CD4-positive, CD25-positive, alpha-beta regulatory T cell (primary cell): ENCODE data around the gene ANKRD36. TPM values are rescaled to one million over a fixed set of nuclear protein-coding genes. Genes with fewer than 3 reads are reported as not detected.
"Not testable (repeated sequence)": the region's sequence is repeated elsewhere in the genome, so short reads cannot be mapped to it uniquely, and the experiment has no call there.

Source experiments
- ATAC-seq, 2 donors: fragments of 150-1000 bp; cut with Tn5 transposase; one replicate each; pipeline ENCODE4 v1.10.0; 2021; ENCODE audit warnings: low read depth in 2 of 2, moderate number of reproducible peaks in 2 of 2, moderate library complexity in 1 of 2
- DNase-seq, 3 donors: peaks; one replicate each; pipeline versions ENCODE4 v3.0.0 to v3.0.0-alpha.2; 2012 to 2022; ENCODE audit warnings: mixed read lengths in 1 of 3
- H3K27ac ChIP-seq: one replicate; pipeline ENCODE4 v1.7.0; 2013; ENCODE audit warnings: mild to moderate bottlenecking, low read length; ENCODE audit not compliant: insufficient read depth, poor library complexity, severe bottlenecking
- H3K27me3 ChIP-seq: one replicate; pipeline ENCODE4 v1.7.0; 2013; ENCODE audit warnings: low read length; ENCODE audit not compliant: control insufficient read depth, insufficient read depth
- H3K36me3 ChIP-seq: one replicate; pipeline ENCODE4 v1.7.0; 2013; ENCODE audit warnings: mild to moderate bottlenecking, low read length, moderate library complexity; ENCODE audit not compliant: control insufficient read depth, insufficient read depth
- H3K4me1 ChIP-seq: 2 replicates; pipeline ENCODE4 v1.7.0; 2013; ENCODE audit warnings: mild to moderate bottlenecking, low read length; ENCODE audit not compliant: insufficient read depth, control insufficient read depth, poor library complexity, severe bottlenecking
- H3K4me3 ChIP-seq: one replicate; pipeline ENCODE4 v1.7.0; 2013; ENCODE audit warnings: low read depth, mild to moderate bottlenecking, low read length, moderate library complexity
- H3K9me3 ChIP-seq, 2 experiments: 1 replicate in 1 of 2; 2 replicates in 1 of 2; pipeline ENCODE4 v1.7.0; 2013; ENCODE audit warnings: low read length in 2 of 2, mild to moderate bottlenecking in 1 of 2, moderate library complexity in 1 of 2; ENCODE audit not compliant: control insufficient read depth in 2 of 2
- H3K27ac Mint-ChIP-seq, 3 donors: one replicate each; pipeline ENCODE4 v1.8.0; 2020 to 2022; ENCODE audit warnings: mild to moderate bottlenecking in 3 of 3, mixed read lengths in 3 of 3, moderate library complexity in 2 of 3
- H3K27me3 Mint-ChIP-seq: one replicate; pipeline ENCODE4 v1.8.0; 2022; ENCODE audit warnings: mild to moderate bottlenecking, mixed read lengths
- H3K36me3 Mint-ChIP-seq: one replicate; pipeline ENCODE4 v1.8.0; 2020; ENCODE audit warnings: mixed read lengths
- H3K4me1 Mint-ChIP-seq, 4 donors: one replicate each; pipeline ENCODE4 v1.8.0; 2020 to 2022; ENCODE audit warnings: mixed read lengths in 4 of 4, mild to moderate bottlenecking in 1 of 4
- H3K4me3 Mint-ChIP-seq, 4 donors: one replicate each; pipeline ENCODE4 v1.8.0; 2020 to 2022; ENCODE audit warnings: mild to moderate bottlenecking in 4 of 4, mixed read lengths in 4 of 4, moderate library complexity in 3 of 4
- H3K9me3 Mint-ChIP-seq, 7 donors: one replicate each; pipeline ENCODE4 v1.8.0; 2020 to 2022; ENCODE audit warnings: mixed read lengths in 7 of 7, mild to moderate bottlenecking in 3 of 7, moderate library complexity in 2 of 7
- polyA plus RNA-seq, 4 donors: library from polyadenylated mRNA; unstranded; fragments of 300-500 nt; fragmentation: Illumina TruSeq; gene quantifications; one replicate each; pipeline ENCODE4 v1.2.3, GENCODE V29; 2021
- total RNA-seq: library from RNA; stranded (reverse); gene quantifications from one replicate; pipeline ENCODE4 v1.2.3, GENCODE V29; 2022

ANKRD36 gene
- total and polyA plus RNA-seq, 5 donors from 2014 or later, result 5.1 to 85.2 (median 8.0) TPM

GRCh38 chr2:97129090-97129489, 16.1 kb downstream of the ANKRD36 start:
- H3K4me1 ChIP-seq, H3K27ac ChIP-seq, H3K36me3 ChIP-seq, DNase-seq, ATAC-seq, H3K9me3 Mint-ChIP-seq, H3K4me3 Mint-ChIP-seq, H3K27me3 ChIP-seq, H3K27me3 Mint-ChIP-seq, H3K4me3 ChIP-seq, H3K27ac Mint-ChIP-seq, H3K9me3 ChIP-seq: not testable (repeated sequence)
- peaks cover 24% of the 10 kb centered on the region for H3K36me3 Mint-ChIP-seq
- peaks cover 0 to 11% (median 7%) of the 10 kb centered on the region in 4 donors for H3K4me1 Mint-ChIP-seq

DNA sequence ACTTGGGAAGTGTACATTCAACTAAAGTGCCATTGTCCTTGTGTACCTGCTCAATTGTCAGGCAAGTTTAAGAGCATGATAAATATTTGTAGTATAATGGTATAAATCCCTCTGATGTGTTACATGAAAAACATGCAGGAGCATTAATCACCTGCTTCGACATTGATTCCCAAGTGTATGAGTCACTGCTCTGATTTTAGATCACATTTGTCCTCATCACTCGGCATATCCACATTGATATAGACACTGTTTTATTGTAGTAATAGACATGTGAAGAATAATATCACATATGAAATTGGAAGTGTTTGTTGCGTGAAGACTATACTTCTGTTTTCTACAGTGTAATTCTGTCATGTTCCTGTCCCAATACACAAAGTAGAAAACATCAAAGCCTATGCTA, 31.1 kb downstream of the ANKRD36 start:
- peaks cover 20% of the 10 kb centered on the region for H3K36me3 ChIP-seq
- not testable (repeated sequence) for H3K27ac ChIP-seq, DNase-seq, H3K27ac Mint-ChIP-seq, H3K4me3 ChIP-seq, H3K4me3 Mint-ChIP-seq, H3K27me3 Mint-ChIP-seq, H3K27me3 ChIP-seq, H3K9me3 ChIP-seq, ATAC-seq, H3K4me1 ChIP-seq, H3K9me3 Mint-ChIP-seq
- H3K4me1 Mint-ChIP-seq, result peaks cover 0 to 14% (median 3%) of the 10 kb centered on the region in 4 donors
- H3K36me3 Mint-ChIP-seq, result peaks cover 19% of the 10 kb centered on the region

- peaks cover 46% of the 10 kb centered on the region for H3K36me3 Mint-ChIP-seq
- not testable (repeated sequence) for H3K4me1 Mint-ChIP-seq
These were observed 53.6 kb downstream of the ANKRD36 start for GRCh38 chr2:97166548-97166947.

DNA sequence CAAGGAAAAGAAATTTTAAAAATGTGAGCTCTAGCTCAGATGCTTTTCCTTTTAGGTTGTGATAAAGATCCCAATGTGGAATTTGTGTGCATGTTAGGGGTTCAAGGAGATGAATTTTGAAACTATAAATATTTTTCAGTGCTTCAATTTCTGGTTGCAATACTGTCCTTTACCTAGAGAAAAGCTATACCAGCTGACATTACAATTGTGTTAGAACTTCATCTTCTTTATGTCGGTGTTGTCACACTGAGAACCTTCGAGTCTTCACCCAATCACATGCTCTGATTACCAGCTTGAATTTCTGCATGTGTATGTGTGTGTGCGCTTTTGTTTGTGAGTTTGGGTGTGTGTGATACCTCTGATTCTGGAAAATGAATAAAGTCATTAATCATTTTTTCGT, 55.0 kb downstream of the ANKRD36 start:
- ATAC-seq, H3K4me3 ChIP-seq, H3K4me1 Mint-ChIP-seq, DNase-seq, H3K4me1 ChIP-seq, H3K4me3 Mint-ChIP-seq, H3K27ac Mint-ChIP-seq, H3K27me3 Mint-ChIP-seq, H3K27ac ChIP-seq, H3K27me3 ChIP-seq, H3K9me3 ChIP-seq: not testable (repeated sequence)
- peaks cover 2 to 10% (median 5%) of the 10 kb centered on the region in 7 donors for H3K9me3 Mint-ChIP-seq
- H3K36me3 Mint-ChIP-seq, result peaks cover 50% of the 10 kb centered on the region
- peaks cover 13% of the 10 kb centered on the region for H3K36me3 ChIP-seq

More at GRCh38 chr2:97166548-97166947, 53.6 kb downstream of the ANKRD36 start:
- not testable (repeated sequence) for H3K27ac ChIP-seq, H3K27me3 Mint-ChIP-seq, H3K27ac Mint-ChIP-seq, H3K9me3 ChIP-seq, ATAC-seq, H3K4me3 ChIP-seq, DNase-seq, H3K4me3 Mint-ChIP-seq, H3K4me1 ChIP-seq, H3K27me3 ChIP-seq
- H3K36me3 ChIP-seq, result peaks cover 13% of the 10 kb centered on the region
- H3K9me3 Mint-ChIP-seq, result peaks cover 2 to 10% (median 5%) of the 10 kb centered on the region in 7 donors

DNA sequence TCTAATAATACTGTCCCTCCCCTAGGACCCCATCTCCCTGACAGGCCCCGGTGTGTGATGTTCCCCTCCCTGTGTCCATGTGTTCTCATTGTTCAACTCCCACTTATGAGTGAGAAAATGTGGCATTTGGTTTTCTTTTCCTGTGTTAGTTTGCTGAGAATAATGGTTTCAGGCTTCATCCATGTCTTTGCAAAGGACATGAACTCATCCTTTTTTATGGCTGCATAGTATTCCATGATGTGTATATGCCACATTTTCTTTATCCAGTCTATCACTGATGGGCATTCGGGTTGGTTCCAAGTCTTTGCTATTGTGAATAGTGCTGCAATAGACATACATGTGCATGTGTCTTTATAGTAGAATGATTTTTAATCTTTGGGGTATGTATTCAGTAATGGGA, 55.6 kb downstream of the ANKRD36 start:
- not testable (repeated sequence) for ATAC-seq, H3K27me3 ChIP-seq, H3K36me3 ChIP-seq, H3K4me3 ChIP-seq, H3K9me3 ChIP-seq, H3K4me1 Mint-ChIP-seq, H3K4me1 ChIP-seq, H3K27ac ChIP-seq, H3K27me3 Mint-ChIP-seq, H3K4me3 Mint-ChIP-seq, DNase-seq, H3K27ac Mint-ChIP-seq
- peaks cover 51% of the 10 kb centered on the region for H3K36me3 Mint-ChIP-seq
- peaks cover 3 to 10% (median 5%) of the 10 kb centered on the region in 7 donors for H3K9me3 Mint-ChIP-seq

GRCh38 chr2:97180391-97180790, 67.4 kb downstream of the ANKRD36 start:
- not testable (repeated sequence) for ATAC-seq, H3K27ac ChIP-seq, H3K4me3 ChIP-seq, DNase-seq, H3K9me3 ChIP-seq, H3K4me3 Mint-ChIP-seq, H3K9me3 Mint-ChIP-seq, H3K4me1 ChIP-seq, H3K27ac Mint-ChIP-seq, H3K36me3 ChIP-seq, H3K27me3 Mint-ChIP-seq, H3K4me1 Mint-ChIP-seq, H3K27me3 ChIP-seq
- peaks cover 24% of the 10 kb centered on the region for H3K36me3 Mint-ChIP-seq

DNA sequence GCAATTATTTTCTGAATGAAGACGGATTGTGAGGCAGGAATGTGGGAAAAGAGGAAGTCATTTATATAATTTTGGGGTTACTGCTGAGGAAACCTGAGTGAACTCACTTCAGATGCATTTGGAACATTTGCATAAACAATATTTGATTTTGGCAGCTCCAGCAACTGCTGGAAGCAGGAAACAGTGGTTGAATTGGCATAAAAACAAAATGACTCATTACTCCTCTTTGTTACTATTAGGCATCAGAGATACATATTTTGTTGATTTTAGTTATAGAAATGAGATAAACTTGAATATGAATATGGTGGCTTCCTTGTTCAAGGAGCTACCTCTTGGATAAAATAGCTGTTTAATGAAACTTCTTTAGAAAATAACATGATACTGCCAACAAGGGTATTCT, 82.4 kb downstream of the ANKRD36 start:
- ATAC-seq, H3K4me3 Mint-ChIP-seq, H3K4me1 ChIP-seq, H3K27me3 Mint-ChIP-seq, H3K4me1 Mint-ChIP-seq, H3K9me3 ChIP-seq, H3K27me3 ChIP-seq, H3K27ac ChIP-seq, H3K27ac Mint-ChIP-seq, H3K9me3 Mint-ChIP-seq, H3K4me3 ChIP-seq: not testable (repeated sequence)
- peaks cover 63% of the 10 kb centered on the region for H3K36me3 ChIP-seq
- peak in 1 of 3 donors; percentile 12 for DNase-seq
- peaks cover 44% of the 10 kb centered on the region for H3K36me3 Mint-ChIP-seq

GRCh38 chr2:97197251-97197650, 84.3 kb downstream of the ANKRD36 start:
- not testable (repeated sequence) for H3K27ac ChIP-seq, H3K9me3 ChIP-seq, H3K4me3 Mint-ChIP-seq, DNase-seq, ATAC-seq, H3K27me3 Mint-ChIP-seq, H3K9me3 Mint-ChIP-seq, H3K27ac Mint-ChIP-seq, H3K4me1 Mint-ChIP-seq, H3K4me1 ChIP-seq, H3K27me3 ChIP-seq, H3K4me3 ChIP-seq
- H3K36me3 Mint-ChIP-seq, result peaks cover 34% of the 10 kb centered on the region
- H3K36me3 ChIP-seq, result peaks cover 56% of the 10 kb centered on the region
